ENCODE results near the gene CNTNAP4.

Gene CNTNAP4

GRCh38 chr16:76483307-76483909, 206.2 kb downstream of the CNTNAP4 start:
- Histone ChIP-seq H3K4me2 (ENCODE audit: insufficient read depth, low read length) (no peak overlapping the region), H4K20me1 (ENCODE audit: insufficient read depth, low read length) (no peaks in the 10 kb centered on the region), H3K79me2 (ENCODE audit: insufficient read depth, low read length) (no peaks in the 10 kb centered on the region), H2AFZ (ENCODE audit: low read depth, low read length) (no peak overlapping the region), H3K9ac (ENCODE audit: low read depth, low read length) (no peak overlapping the region), H3K9me3 (ENCODE audit: insufficient read depth, low read length, severe bottlenecking) (no peaks in the 10 kb centered on the region), H3K27me3 (ENCODE audit: insufficient read depth, low read length, poor library complexity) (no peaks in the 10 kb centered on the region), H3K36me3 (ENCODE audit: insufficient read depth, low read length) (no peaks in the 10 kb centered on the region), H3K4me3 (ENCODE audit: low read depth in 1 of 2, low read length in 2 of 2) (no peak overlapping the region), H3K4me1 (ENCODE audit: insufficient read depth, low read length) (no peaks in the 10 kb centered on the region), H3K27ac (ENCODE audit: low read length) (no peak overlapping the region)
- ATAC-seq (ENCODE audit: insufficient read depth, low read depth), result no peak
- DNase-seq, result no peak
- TF ChIP-seq EZH2 (IDR thresholded peaks at IDR 0.05; ENCODE audit: borderline replicate concordance, low read depth, low read length, severe bottlenecking) (no peak), CTCF (IDR thresholded peaks at IDR 0.05; ENCODE audit: borderline replicate concordance, extremely low read depth, low read length, poor library complexity, severe bottlenecking) (no peak)

DNA sequence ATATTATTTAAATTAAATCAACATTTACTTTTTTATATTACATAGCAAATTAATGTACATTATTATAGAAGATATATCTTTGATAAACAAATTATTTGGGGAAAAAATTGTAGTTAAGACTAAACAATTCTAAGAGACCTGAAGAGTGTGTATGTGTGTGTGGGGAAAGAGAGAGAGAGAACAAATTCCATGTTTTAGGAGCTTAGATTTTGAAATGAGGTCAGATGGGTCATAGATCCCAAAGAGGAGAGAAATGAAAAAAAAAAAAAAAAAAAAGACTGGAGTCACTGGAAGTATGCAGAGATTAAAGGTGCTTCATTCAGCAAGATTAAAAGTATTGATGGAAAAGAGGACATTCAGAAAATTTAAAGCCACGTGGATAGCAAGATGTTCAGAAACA, 206.8 kb downstream of the CNTNAP4 start:
- Histone ChIP-seq H4K20me1 (ENCODE audit: insufficient read depth, low read length) (no peaks in the 10 kb centered on the region), H3K36me3 (ENCODE audit: insufficient read depth, low read length) (no peaks in the 10 kb centered on the region), H2AFZ (ENCODE audit: low read depth, low read length) (no peak overlapping the region), H3K4me3 (ENCODE audit: low read depth in 1 of 2, low read length in 2 of 2) (no peak overlapping the region), H3K4me2 (ENCODE audit: insufficient read depth, low read length) (no peak overlapping the region), H3K4me1 (ENCODE audit: insufficient read depth, low read length) (no peaks in the 10 kb centered on the region), H3K27ac (ENCODE audit: low read length) (no peak overlapping the region), H3K27me3 (ENCODE audit: insufficient read depth, low read length, poor library complexity) (no peaks in the 10 kb centered on the region), H3K9ac (ENCODE audit: low read depth, low read length) (no peak overlapping the region), H3K9me3 (ENCODE audit: insufficient read depth, low read length, severe bottlenecking) (no peaks in the 10 kb centered on the region), H3K79me2 (ENCODE audit: insufficient read depth, low read length) (no peaks in the 10 kb centered on the region)
- ATAC-seq (ENCODE audit: insufficient read depth, low read depth) (no peak), DNase-seq (no peak)
- TF ChIP-seq CTCF (IDR thresholded peaks at IDR 0.05; ENCODE audit: borderline replicate concordance, extremely low read depth, low read length, poor library complexity, severe bottlenecking) (no peak), EZH2 (IDR thresholded peaks at IDR 0.05; ENCODE audit: borderline replicate concordance, low read depth, low read length, severe bottlenecking) (no peak)

DNA sequence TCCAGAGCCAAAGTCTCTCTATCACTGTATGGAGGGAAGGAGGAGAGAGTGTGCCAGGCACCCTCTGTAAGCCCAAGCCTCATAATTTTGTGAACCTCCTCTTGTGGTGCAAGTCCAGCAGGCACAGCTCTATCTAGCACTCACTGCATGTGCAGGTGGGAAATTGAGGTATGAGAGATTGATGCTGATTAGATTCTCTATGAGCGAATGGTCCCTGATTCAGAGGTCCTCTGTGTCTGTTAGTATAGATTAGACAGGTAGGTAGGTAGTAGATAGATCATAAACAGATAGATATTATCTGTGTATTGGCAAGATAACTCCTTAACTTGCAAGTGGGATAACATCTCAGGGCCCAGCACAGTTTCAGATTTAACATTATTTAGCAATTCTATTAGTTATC, 209.5 kb downstream of the CNTNAP4 start:
- H4K20me1 ChIP-seq (ENCODE audit: insufficient read depth, low read length), result no peaks in the 10 kb centered on the region
- no peak overlapping the region for H3K4me3 ChIP-seq (ENCODE audit: low read depth in 1 of 2, low read length in 2 of 2)
- H3K4me1 ChIP-seq (ENCODE audit: insufficient read depth, low read length), result no peaks in the 10 kb centered on the region
- no peaks in the 10 kb centered on the region for H3K27me3 ChIP-seq (ENCODE audit: insufficient read depth, low read length, poor library complexity)
- no peaks in the 10 kb centered on the region for H3K79me2 ChIP-seq (ENCODE audit: insufficient read depth, low read length)
- H3K4me2 ChIP-seq (ENCODE audit: insufficient read depth, low read length), result no peak overlapping the region
- ATAC-seq (ENCODE audit: insufficient read depth, low read depth) (no peak), DNase-seq (no peak)
- no peaks in the 10 kb centered on the region for H3K36me3 ChIP-seq (ENCODE audit: insufficient read depth, low read length)
- no peaks in the 10 kb centered on the region for H3K9me3 ChIP-seq (ENCODE audit: insufficient read depth, low read length, severe bottlenecking)
- H3K9ac ChIP-seq (ENCODE audit: low read depth, low read length), result no peak overlapping the region
- no peak overlapping the region for H3K27ac ChIP-seq (ENCODE audit: low read length)
- no peak overlapping the region for H2AFZ ChIP-seq (ENCODE audit: low read depth, low read length)
- no peak for TF ChIP-seq CTCF (IDR thresholded peaks at IDR 0.05; ENCODE audit: borderline replicate concordance, extremely low read depth, low read length, poor library complexity, severe bottlenecking)
- TF ChIP-seq EZH2 (IDR thresholded peaks at IDR 0.05; ENCODE audit: borderline replicate concordance, low read depth, low read length, severe bottlenecking), result no peak

Measured in DND-41 (cell line).